HG03520 (cell line): ENCODE measurements around the gene SYT6.

Experiments
- ATAC-seq: cut with Tn5 transposase; IDR thresholded peaks from one replicate; pipeline ENCODE4 v1.9.1; 2021; ENCODE audit warnings: mild to moderate bottlenecking, moderate library complexity; ENCODE audit not compliant: unreplicated experiment

SYT6 gene

DNA sequence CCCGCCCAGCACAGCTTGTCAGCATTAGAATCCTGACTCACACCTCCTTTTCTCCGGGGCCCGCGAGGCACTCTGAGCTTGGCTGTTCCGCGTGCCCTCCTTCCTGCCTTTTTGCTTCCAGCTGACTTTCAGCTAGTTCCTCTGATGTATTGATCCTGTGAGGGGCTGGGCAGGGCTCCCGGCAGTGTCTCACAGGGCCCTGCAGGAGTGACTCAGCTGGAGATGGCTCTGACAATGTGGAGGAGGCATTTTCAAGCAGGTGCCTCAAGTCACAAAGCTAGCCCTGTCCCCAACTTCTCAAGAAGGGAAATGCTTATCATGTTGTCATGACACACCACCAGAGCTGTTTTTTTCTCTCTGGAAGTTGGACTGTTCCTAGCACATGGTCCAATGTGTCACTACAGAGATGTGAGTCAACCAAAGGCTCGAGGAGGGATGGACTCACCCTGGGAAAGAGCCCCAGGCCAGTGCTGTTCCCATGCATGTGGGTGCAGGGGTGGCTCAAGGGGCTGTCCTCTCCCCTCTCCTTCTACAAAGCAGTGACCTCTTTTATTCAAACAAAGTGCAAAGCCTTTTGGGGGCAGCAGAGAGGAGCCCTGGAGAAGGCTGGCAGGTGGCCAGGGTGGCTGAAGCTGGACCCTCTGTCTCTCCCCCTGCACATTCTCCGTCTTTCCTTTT lies 30.6 kb downstream of the SYT6 start:
- no peak for ATAC-seq

DNA sequence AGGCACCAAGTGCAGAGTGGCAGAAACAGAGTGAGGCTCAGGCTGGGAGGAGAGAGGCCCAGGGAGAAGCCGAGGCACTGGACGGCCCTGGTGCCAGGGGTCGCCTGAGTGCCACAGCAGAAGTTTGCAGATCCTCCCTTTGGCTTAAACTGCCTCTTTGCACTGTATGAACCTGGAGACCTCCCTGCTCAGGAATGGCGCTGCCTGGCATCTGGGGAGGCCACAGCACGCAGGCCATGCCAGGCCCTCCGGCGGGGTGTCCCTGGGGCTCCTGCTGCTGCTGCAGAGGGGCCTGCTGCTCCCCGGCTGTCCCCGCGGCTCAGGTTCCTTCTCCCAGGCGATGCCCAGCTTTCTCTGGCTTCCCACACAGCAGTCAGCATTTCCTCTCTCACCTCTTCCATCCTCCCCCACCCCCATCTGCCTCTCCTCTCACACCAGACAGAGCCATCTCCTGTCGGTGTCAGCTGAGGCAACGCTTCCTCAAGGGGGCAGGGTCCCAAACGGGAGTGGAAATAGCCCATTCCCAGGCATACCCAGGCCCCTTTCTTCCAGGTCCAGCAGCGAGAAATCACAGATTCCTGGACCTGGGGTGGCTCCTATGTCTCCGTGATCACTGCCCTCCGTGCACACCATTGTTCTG lies 35.2 kb downstream of the SYT6 start:
- no peak for ATAC-seq

GRCh38 chr1:114117654-114118053 lies 36.0 kb downstream of the SYT6 start:
- ATAC-seq, result no peak

GRCh38 chr1:114116086-114116485 lies 37.6 kb downstream of the SYT6 start:
- ATAC-seq, result no peak

- no peak for ATAC-seq
Measured at GRCh38 chr1:114114185-114115094, 39.2 kb downstream of the SYT6 start.

GRCh38 chr1:114113411-114114184 lies 40.1 kb downstream of the SYT6 start:
- no peak for ATAC-seq

DNA sequence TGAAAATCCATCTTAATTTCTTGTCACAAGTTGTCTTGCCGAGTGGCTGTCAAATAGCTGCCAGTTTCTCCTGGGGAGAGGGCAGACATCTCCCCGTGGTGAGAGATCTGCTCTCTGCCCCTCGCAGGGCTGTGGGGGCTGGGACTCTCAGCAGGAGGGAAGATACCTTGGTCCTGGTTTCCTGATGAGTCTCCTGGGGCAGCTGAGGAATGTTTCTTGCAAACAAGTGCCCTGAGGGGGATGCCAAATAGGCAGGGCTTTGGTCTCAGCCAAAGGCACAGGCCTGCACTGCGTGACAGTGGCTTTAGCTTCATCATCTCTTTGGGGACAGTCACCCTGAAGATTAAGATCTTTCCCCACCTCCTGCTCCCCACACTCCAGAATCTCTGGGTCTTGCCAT lies 40.9 kb downstream of the SYT6 start:
- no peak for ATAC-seq

GRCh38 chr1:114111731-114112641 lies 41.7 kb downstream of the SYT6 start:
- ATAC-seq, result no peak

DNA sequence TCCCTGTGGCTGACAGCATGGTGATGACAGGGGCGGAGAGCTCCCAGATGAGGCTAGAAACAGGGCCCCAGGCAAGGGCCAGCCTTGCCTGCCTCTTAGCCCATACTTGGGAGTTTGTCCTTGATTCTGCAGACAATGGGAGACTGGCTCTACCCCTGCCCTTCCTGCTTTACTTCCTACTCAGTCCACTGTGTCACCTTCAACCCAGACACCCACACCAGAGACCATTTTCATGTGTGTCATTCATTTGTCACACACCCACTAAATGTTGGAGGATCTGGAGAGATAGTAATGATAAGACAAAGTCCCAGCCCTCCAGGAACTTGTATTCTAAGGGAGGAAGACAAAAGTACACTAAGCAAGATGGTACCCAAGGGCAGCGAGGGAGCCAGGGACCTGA lies 43.7 kb downstream of the SYT6 start:
- ATAC-seq, result no peak

- ATAC-seq, result peak; percentile 72
Measured at GRCh38 chr1:114108751-114109255, 44.9 kb downstream of the SYT6 start.

DNA sequence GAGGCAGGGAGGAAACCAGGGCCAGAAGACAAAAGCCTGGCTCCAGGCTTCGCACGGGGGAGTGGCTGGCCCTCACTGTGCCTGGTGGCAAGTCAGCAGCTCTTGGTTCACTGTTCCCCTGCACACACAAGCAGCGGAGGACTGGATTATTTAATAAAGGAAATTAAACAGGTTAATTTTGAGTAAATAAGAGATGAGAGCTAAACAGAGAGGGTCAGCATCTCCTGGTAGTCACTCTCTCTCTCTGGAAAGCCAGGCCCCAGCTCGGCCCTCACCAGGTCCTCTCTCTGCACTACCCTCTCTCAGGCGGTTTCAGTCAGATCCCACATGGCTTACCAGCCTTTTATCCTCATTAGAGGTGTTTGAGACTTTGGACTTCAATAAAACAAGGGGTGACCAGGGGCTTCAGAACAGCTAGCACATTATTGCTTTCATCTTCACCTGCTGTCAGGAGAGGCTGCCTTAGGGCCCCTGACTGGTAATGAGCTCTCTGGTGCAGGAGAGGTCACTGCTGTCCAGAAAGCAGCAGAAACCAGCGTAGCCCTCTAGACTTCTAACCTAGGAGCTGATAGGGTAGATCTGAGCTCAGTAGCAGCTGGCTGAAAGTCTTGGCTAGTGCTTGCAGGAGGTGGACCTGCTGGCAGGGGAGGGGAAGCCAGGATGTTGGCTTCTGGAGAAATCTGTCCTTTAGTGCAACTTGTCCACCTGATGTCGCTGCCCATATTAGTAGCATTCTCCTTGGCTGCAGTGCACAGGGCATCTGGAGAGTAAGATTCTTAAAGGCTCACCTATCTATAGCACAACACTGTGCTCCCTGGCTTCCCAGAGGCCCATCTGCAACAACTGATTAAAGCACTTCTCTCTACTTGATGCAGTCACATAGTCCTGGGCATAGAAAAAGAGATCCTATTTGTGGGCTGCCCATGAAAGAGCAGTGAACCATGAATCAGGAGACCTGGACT lies 45.9 kb downstream of the SYT6 start:
- ATAC-seq, result no peak

- no peak for ATAC-seq
Measured at GRCh38 chr1:114105421-114105979, 48.2 kb downstream of the SYT6 start.

- ATAC-seq, result no peak
Measured at GRCh38 chr1:114104949-114105348, 48.7 kb downstream of the SYT6 start.

GRCh38 chr1:114103992-114104391 lies 49.7 kb downstream of the SYT6 start:
- no peak for ATAC-seq

DNA sequence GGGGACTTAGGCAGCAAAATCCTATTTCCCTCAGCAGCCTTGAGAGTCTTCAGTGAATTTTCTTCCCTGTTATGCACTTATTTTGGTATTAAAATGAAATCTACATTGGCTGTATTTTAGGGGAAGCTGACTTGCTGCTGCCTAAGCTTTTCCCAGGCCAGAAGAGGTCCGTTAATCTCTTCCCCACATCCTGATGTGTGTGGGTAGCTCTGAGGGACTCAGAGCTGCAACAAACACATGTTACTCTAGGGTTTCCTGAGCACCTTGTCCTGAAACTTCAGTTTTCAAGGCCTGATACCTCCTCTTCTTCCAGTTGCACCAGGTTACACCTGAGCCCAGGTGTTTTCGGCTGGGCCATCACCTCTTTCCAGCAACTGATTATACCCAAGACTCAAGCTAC lies 51.5 kb downstream of the SYT6 start:
- ATAC-seq, result no peak

- no peak for ATAC-seq
Measured at GRCh38 chr1:114100148-114100547, 53.5 kb downstream of the SYT6 start.

DNA sequence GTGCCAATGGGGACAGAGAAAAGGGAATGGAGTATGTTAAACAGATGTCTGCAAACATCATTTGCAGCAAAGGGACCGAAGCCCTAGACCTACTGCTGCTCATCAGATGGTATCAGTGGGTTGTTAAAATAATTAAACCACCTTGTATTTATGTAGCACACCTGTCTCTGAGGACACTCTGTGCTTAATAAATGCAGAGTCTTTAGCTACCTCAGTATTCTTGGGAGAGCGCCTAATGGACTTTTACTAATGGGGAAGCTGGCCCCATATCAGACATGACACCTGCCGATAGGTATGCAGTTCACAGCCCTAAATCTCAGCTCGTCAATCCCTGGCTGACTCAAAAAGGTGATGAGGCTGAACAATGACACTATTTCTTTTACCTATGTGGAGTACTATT lies 54.4 kb downstream of the SYT6 start:
- no peak for ATAC-seq

DNA sequence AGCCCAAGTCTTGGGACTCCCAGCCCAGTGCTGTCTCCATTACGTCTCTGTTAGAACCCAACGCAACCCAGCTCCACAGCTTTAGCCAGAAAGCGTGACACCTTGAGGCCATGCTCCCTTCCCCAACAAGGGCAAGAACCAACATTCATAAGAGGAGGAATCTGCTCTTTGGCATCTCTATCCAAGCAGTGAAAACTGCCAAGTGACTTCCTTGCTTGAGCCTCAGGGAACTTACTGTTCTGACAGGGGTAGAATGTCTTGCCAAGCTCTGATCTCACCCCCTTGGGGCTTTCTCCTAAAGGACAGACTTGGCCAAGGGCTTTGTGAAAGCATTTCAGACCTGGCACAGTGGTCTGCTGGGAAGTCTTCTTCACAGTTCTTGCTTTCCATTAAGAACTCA lies 56.6 kb downstream of the SYT6 start:
- no peak for ATAC-seq
